NOMO-1 treated with DMSO at 0.1 percent for 48 hours (cell line): Measurements from ENCODE around the gene KLHL29.

ENCODE experiments used
- DNase-seq: peaks from one replicate; lab custom pipeline; 2025; ENCODE audit not compliant: unreplicated experiment; lab: John Stamatoyannopoulos, UW

Gene KLHL29

GRCh38 chr2:23394700-23395099 is 9.7 kb downstream of the KLHL29 start:
- DNase-seq: no peak

GRCh38 chr2:23397478-23397877 is 12.5 kb downstream of the KLHL29 start:
- no peak for DNase-seq

DNA sequence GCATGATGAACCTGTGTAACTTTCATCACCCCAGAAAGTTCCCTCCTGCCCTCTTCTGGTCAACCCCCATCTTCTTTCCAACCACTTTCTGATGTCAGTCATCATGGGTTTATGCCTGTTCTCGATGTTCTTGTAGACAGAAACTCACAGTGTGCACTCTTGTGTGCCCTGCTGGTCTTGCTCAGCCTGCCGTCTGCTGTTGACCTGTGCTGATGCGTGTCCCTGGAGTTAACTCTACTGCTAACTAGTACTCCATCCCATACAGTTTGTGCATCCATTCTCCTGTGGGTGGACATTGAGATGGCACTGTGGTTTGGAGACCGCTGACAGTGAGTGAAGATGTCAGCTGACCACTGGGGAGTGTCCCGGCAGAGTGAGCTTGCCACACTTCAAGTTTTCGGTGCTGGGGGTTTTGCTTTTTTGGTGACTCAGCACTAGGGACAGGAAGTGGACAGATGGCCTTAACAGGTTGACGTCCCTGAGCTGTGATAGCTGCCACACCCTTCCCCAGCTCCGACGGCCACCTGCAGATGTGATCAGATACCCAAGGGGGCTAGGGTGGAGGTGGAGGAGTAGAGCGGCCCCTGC is 14.8 kb downstream of the KLHL29 start:
- DNase-seq: no peak

GRCh38 chr2:23400703-23401102 is 15.7 kb downstream of the KLHL29 start:
- no peak for DNase-seq

- no peak for DNase-seq
These were observed 16.6 kb downstream of the KLHL29 start for GRCh38 chr2:23401427-23402204.

DNA sequence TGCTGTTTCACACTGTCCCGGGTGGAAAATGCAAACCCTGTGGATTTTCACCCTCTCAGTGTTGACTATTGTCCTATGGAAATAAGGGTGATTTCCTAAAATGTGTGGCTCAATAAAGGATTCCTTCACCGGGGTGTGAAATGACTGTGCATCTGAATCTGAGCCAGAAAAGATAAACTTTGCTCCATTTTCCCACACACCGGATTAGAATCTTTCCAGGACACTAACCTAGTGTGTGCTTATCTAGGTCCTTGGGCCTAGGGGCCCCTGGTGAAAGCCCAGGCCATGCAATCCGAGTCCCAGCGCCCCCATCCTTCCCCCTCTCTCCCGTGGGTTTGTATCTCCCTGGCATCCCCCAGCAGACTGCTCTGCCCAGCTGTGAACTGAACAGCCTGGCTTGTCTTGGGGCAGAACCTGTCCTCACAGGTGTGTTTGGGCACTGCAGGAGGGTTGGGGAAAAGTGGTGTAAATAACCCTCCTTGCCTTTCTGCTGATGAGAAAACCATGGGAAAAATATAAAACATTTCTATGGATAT is 17.3 kb downstream of the KLHL29 start:
- DNase-seq: no peak

GRCh38 chr2:23404426-23404825 is 19.4 kb downstream of the KLHL29 start:
- DNase-seq: peak; percentile 78

DNA sequence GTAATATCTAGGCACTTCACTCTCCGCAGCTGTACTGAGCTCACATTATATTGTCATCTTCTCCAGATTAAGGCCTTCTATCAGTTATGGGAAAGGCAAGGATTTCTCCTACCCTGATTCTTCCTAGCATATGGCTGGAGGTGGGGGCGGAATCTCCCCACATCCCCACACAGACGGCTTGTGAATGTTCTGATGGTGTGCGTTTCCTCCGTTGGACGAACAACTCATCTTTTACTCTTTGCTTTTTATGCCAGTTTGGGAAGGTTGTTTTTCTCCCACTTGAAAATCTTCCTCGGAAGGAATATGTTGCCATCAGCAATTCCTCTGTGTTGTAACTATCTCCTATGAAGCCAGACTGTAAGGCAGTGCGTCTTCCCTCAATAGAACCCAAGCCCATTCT is 24.3 kb downstream of the KLHL29 start:
- DNase-seq: no peak

GRCh38 chr2:23410596-23410995 is 25.6 kb downstream of the KLHL29 start:
- DNase-seq: no peak

- no peak for DNase-seq
These were observed 26.9 kb downstream of the KLHL29 start for GRCh38 chr2:23411752-23412431.

- DNase-seq: no peak
These were observed 27.7 kb downstream of the KLHL29 start for GRCh38 chr2:23412556-23413155.

DNA sequence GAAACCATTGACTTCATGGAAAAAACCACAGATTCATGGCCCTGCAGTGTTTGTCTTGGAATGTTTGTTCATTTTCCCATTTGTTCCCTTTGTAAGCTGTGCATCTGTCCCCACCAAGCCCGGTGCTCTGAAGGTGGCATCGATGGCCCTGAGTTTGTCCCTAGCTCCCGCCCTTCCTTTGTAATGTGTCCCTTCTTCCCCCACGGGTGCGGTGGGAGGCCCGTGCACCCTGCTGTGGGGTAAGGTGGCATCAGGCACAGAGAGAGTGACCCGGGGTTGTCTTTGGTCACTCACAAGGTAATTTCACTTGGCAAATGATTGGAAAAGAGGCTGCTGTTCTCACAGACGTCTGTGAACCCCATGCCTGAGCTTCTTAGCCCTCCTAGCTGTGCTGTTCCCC is 28.7 kb downstream of the KLHL29 start:
- no peak for DNase-seq

GRCh38 chr2:23414106-23414505 is 29.1 kb downstream of the KLHL29 start:
- DNase-seq: no peak

- DNase-seq: no peak
These were observed 29.9 kb downstream of the KLHL29 start for GRCh38 chr2:23414871-23415270.

GRCh38 chr2:23417310-23417709 is 32.3 kb downstream of the KLHL29 start:
- DNase-seq: no peak

DNA sequence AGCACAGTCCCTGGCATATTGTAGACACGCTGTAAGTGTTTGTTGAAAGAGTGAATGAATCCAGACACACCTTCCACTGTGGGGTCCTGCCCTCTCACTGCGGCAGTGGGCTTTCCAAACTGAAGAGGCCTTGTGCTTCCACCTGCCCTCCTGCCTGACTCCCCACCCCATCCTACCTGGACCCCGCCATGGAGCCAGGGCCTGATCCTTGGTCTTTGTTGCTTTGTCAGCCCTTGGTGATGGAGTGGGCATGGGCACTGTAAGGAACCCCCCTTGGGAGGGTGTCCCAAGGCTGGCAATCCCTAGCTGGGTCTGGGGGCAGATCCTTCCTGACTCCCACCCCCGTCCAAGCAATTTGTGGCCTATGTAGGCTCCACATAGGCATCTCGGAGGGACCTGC is 33.1 kb downstream of the KLHL29 start:
- no peak for DNase-seq

DNA sequence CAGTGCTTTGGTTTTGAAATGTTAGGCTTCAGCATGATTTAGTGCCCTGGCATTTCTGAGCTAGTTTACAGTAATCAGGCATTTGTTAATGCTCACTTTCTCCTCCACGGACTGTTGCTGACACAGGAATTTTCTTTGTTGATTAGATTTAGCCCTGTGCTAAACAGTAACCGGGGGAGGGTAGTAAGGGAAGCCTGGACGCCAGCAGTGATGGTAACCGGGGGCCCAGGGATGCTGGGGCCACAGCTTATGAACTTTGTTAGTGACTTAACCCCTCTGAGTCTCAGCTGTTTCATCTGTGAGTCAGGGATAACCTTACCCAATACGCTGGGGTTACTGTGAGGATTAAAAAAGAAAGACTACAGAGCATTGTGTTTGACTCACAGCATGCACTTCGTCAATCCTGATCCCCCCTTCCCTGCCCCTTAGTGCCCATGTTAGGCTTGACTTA is 33.5 kb downstream of the KLHL29 start:
- DNase-seq: no peak

GRCh38 chr2:23419171-23420090 is 34.5 kb downstream of the KLHL29 start:
- no peak for DNase-seq

DNA sequence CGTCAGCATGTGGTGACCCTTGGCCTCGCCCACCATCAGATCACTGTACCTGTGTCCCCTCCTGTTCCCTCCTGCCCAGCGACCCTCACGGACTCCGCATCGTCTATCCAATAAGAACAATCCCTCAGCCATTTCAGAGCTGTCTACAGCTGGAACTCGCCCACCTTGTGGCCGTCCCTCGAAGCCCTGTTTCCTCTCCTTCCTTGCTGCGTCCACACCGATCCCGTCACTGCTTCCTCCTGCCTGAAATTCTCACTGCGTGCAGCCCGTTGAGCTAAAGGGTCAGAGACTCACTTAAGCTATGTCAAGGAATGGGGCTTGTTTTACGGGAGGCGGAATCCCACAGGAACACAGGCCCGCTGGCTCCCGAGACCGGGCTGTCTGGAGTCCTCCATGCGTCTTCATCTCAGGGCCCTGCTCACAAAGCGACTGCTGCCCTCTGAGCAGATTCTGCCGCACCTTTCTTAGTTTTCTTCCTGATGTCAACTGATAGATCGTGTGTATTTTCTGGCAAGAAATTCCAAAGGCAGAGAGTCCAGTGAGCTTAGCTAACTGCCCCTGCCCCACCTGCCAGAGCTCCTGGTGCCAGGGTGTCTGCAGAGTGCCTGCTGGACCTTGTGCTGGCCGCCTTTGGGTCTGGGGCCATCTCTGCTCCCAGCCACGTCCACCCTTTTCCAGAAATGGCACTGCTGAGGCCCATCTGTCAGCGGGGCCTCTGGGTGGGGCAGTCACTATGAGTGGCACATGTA is 35.3 kb downstream of the KLHL29 start:
- DNase-seq: no peak
